AML-193 (cell line): ENCODE data around the gene MAPKAPK3.
"Not testable (repeated sequence)": the region's sequence is repeated elsewhere in the genome, so short reads cannot be mapped to it uniquely, and the experiment has no call there.

Experiments
- DNase-seq, 2 experiments: peaks; one replicate each; lab custom pipeline; 2025; lab: John Stamatoyannopoulos, UW

MAPKAPK3 gene

GRCh38 chr3:50656417-50657195, 39.7 kb downstream of the MAPKAPK3 start:
- no peak for DNase-seq

- DNase-seq = no peak
Observed at GRCh38 chr3:50657407-50657806, 40.5 kb downstream of the MAPKAPK3 start.

- no peak for DNase-seq
Observed at GRCh38 chr3:50657816-50658215, 40.9 kb downstream of the MAPKAPK3 start.

DNA sequence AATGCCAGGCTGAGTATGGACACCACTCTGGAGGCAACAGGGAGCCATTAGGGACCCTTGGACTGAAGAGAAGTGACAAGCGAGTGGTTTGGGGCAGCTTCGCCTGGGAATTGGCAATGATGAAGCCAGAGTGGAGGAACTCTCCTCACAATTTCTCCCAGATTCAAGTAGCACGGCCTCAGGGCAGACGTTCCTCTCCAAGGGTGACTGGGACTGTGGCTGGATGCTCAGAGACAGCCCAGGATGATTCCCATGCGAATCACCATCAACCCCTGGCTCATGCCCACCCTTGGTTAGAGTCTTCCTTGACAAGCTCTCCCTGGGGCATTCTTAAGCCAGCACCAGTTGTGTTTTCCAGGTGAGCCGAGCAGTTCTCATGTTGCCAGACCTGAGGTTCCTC, 41.5 kb downstream of the MAPKAPK3 start:
- no peak for DNase-seq

DNA sequence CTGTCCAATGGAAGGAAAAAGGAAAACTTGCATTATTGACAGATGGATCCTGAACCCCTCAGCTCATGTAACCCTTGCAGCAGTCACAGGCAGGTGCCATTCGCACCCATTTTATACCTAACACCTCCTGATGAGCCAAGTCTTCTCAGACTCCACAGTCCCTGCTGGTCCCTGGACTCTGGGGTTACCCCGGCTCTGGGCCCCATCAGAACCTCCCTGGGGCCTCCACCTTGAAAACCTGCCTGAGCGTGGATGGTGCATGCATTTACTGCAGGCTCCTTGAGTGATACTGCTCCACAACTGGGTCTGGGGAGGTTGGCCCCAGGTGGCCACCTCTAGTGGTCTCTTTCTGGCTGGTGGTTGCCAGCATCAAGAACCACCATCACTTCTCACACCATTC, 41.9 kb downstream of the MAPKAPK3 start:
- DNase-seq = no peak

DNA sequence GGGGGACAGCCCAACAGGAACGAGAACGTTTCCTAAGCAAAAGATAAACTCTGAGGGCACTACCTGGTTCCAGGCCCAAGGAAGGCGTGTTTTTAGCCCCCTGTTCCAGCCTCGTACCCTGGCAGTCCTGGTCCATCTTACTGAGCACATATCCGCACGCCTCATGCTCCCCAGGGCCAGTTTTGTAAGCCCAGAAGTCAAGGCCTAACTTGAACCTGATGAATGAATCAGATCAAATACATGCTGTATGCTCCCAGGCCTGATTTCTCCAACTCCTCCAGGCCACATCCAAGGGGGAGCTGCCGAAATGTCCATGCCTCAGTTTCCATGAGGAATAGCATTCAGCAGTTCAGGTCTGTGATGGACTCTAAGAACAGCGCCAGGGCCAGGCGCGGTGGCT, 43.4 kb downstream of the MAPKAPK3 start:
- no peak for DNase-seq

GRCh38 chr3:50661321-50661837, 44.4 kb downstream of the MAPKAPK3 start:
- DNase-seq = no peak

GRCh38 chr3:50662408-50662807, 45.5 kb downstream of the MAPKAPK3 start:
- no peak for DNase-seq

DNA sequence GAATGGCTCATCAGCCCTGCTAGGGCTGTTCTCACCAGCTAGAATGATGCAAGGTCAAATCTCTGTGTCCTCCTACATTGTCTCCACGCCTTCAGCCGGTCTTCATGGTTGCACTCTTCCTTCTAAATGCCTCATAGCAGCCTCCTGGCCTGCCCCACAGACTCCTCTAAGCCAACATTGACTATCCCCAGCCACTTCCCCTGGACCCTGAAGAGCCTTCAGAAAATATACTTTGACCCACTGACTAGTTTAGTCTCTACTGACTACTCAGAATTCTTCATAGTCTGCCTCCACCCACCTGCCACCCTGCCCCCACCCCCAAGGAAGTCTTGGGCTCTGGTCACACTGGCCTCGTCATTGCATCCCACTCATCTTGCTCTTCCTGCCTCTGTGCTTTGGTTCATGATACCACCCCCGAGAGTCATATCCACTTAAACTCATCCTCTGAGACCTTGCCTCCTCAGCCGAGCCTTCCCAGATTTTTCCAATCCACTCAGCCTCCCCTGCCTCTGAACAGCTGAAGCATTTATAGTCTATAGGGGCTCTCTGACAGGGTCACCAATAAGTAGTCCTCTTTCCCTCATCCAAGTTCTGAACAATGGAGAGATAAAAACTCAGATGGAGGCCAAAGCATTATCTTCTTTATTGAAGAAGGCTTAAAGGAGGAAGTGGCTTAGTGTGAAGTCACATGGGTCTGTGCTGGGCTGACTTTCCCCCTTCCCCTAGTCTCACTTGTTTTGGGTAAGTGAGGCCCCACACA, 48.3 kb downstream of the MAPKAPK3 start:
- peak in 1 of 2 experiments; percentile 25 for DNase-seq

GRCh38 chr3:50665841-50666115, 48.8 kb downstream of the MAPKAPK3 start:
- DNase-seq = not testable (repeated sequence)

- no peak for DNase-seq
Observed at GRCh38 chr3:50666837-50667236, 49.9 kb downstream of the MAPKAPK3 start.

DNA sequence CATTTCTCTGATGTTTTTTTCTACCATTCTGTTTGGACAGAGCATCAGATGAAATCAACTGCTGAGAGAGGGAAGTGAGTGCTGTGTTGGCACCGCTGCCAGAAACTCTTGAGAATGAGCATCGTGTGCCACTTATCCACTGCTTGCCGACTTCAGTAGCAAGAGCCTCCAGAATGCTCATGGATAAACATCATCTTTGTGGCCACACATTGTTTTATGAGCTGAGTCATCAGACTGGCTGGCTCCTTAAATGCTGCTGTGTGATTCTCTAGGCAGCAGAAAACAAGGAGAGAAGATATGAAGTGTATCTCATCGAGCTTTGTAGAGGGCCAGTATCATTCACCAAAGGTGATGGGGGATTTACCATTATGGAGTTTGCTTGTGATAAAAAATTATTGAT, 54.4 kb downstream of the MAPKAPK3 start:
- no peak for DNase-seq

GRCh38 chr3:50672656-50673055, 55.7 kb downstream of the MAPKAPK3 start:
- no peak for DNase-seq

GRCh38 chr3:50673931-50674330, 57.0 kb downstream of the MAPKAPK3 start:
- DNase-seq = no peak

- no peak for DNase-seq
Observed at GRCh38 chr3:50674349-50675178, 57.6 kb downstream of the MAPKAPK3 start, which contains the start of gene DOCK3. DOCK3 (plus strand) TSS chr3:50674927; CDS start chr3:50675264, 337 bp downstream.

DNA sequence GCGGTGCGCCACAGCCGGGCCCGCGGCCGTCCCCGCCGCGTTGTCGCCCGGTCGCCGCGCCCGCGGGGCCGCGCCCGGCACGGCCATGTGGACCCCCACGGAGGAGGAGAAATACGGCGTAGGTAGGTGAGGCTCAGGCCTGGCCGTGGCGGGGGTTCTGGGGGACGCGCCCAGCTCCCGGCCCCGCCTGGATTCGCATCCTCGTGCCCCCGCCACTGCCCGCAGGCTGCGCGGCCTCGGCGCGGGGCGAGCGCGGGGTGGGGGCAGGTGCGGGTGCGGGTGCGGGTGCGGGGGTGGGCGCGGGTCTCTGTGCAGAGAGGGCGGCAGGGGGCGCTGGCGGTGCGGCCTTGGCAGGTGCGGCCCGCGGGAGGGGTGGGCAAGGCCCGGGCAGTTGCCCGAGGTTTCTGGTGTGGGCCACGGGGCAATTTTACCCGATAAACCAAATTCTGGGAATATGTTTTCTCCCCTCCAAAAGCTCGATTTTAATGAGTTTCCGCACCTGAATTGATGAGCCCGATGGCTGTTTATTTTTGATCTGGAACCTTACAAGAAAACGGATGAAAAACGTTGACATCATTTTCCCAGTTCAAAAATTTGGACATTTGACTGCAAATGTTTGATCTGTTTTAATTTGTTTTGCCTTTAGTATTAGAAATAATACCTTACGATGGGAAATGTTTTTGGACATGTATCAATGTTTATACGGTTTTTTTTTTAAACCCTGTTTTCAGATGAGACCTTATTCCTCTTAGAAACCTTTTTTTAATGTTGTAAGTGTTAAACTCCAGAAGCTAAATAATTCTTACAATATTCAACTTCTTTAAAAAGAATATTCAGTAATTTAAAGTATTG, 58.5 kb downstream of the MAPKAPK3 start:
- no peak for DNase-seq

DNA sequence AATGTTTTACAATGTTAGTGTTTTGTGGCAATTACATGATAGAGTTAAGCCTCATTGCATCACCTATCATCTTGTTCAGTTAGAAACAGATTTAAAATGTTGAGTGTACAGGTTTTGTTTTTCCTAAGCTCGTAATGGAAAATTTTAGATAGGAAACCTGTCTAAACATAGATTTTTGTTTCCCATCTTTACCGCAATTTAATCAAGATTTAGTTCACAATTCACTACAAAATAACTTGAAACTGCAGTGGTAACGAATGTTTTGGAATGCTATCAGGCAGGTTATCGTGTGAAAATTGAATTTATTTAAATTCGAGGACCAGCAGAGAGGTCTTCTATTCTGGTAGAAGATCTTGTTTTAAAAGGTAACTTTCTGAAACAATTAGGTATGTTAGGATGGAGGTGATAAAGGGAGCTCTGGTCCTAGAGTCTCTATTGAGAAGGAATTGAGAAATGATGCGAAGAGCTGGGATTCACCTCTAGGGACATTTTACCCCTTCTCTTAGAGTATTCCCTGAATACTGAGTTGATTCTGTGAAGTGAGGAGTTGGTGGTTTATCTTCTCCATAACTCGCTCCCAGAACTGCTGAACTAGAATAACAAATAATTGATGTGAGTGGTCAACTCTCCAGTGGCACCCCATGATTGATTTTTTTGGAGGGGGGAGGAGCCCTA, 59.2 kb downstream of the MAPKAPK3 start:
- DNase-seq = no peak

- no peak for DNase-seq
Observed at GRCh38 chr3:50687127-50687751, 70.3 kb downstream of the MAPKAPK3 start.

DNA sequence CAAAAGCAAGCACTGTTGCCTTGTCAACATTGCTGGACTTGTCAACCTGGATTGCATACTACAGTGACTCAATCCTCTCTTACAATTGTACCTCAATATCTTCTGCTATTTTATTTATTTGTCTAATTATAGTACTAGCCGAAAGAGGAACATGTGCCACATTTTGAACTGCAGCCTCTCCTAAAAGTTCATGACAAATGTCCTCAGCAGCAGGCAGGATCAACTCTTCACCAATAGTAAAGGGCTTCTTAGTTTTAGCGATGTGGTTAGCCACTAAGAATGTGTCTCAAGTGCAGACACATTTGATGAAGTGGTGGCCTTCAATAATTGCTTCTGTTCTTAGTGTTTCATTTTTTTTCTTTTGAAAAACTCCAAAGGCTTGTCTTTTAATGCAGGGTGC, 71.0 kb downstream of the MAPKAPK3 start:
- DNase-seq = no peak

DNA sequence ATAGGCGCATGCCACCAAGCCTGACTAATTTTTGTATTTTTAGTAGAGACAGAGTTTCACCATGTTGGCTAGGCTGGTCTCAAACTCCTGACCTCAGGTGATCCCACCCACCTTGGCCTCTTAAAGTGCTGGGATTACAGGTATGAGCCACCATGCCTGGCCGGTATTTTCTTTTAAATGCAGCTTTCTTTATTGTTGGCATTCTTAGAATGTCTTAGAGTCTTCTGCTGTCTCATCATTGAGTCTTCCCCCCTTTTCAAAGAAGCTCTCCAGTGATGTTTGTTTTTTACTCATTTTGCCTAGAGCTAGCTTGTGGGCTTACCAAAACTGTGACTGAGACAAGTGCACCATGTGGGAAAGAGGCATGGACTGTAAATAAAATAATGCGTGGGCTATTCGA, 71.7 kb downstream of the MAPKAPK3 start:
- not testable (repeated sequence) for DNase-seq
